ENCODE measurements around the gene SLC22A17.

Gene SLC22A17

DNA sequence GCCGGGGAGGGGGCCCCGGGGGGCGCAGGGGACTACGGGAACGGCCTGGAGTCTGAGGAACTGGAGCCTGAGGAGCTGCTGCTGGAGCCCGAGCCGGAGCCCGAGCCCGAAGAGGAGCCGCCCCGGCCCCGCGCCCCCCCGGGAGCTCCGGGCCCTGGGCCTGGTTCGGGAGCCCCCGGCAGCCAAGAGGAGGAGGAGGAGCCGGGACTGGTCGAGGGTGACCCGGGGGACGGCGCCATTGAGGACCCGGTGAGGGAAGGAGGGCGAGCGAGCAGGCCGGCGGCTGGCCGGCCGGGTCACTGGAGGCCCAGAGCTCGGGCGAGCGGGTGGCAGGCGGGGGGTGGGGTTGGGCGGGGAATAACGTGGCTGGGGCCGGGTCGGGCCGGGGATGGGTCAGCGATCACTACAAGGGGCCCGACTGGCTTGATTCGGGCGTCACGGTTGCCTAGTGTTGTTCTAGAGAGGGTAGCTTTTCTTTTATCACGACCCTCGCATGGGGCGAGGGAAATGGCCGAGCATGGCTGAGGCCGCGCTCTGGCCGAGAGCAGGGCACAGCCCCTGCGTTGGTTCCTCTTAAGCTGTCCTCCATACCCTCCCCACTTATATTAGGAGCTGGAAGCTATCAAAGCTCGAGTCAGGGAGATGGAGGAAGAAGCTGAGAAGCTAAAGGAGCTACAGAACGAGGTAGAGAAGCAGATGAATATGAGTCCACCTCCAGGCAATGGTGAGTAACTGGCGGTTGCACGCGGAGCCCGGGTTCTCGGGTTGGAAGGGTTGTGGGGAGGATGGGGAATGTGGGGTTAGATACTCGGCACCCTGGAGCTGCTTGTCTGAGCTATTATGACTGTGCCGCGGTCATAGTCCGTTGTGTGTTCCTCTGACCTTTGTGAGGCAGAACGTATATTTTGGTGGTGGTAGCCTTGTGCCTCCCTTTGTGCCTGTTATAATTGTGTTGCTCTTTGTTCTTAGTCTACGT is 30.8 kb downstream of the SLC22A17 start:
- TF ChIP-seq, protein P1, sequence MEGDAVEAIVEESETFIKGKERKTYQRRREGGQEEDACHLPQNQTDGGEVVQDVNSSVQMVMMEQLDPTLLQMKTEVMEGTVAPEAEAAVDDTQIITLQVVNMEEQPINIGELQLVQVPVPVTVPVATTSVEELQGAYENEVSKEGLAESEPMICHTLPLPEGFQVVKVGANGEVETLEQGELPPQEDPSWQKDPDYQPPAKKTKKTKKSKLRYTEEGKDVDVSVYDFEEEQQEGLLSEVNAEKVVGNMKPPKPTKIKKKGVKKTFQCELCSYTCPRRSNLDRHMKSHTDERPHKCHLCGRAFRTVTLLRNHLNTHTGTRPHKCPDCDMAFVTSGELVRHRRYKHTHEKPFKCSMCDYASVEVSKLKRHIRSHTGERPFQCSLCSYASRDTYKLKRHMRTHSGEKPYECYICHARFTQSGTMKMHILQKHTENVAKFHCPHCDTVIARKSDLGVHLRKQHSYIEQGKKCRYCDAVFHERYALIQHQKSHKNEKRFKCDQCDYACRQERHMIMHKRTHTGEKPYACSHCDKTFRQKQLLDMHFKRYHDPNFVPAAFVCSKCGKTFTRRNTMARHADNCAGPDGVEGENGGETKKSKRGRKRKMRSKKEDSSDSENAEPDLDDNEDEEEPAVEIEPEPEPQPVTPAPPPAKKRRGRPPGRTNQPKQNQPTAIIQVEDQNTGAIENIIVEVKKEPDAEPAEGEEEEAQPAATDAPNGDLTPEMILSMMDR (IDR thresholded peaks at IDR 0.05) = no peak

DNA sequence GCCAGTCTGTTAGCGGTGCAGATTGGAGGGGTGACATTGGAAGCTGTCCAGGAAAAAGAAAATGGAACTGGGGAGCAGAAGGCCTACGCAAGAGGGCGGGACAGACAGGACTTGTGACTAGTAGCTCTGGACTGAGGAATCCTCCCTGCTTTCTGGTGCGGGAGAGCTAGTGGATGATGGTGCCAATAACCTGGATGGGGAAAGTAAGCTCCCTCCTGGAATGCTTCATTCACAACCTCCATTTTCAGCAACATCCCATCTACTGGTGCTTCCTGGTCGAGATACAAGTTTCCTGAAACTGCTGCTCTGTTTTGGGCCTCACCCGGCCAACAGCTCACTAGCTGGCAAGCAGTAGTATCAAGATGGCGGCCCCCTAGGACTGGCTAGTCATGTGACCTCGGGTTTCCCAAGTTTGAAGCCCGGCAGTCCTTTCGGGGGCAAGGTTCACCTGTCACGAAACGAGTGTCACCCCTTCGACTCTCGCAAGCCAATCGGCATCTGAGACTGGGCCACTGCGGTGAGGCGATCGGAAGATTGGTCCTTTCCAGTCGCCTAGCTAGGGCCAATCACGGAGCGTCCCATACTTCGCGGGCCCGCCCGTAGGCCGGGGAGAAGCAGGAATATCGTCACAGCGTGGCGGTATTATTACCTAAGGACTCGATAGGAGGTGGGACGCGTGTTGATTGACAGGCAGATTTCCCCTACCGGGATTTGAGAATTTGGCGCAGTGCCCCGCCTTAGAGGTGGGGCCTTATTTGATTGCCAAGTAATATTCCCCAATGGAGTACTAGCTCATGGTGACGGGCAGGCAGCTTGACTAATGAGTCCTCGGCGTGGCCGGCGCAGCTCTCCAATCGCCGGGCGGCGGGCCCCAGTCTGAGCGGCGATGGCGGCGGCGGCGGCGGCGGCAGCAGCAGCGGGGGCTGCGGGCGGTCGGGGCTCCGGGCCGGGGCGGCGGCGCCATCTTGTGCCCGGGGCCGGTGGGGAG is 31.8 kb downstream of the SLC22A17 start, which contains the start of gene PABPN1:
Gene PABPN1 (plus strand): TSS at position 874 of the 988 bp plus-strand sequence. CDS start 13 bp downstream, at position 887.
- TF ChIP-seq, protein P1 (IDR thresholded peaks at IDR 0.05) = no peak

DNA sequence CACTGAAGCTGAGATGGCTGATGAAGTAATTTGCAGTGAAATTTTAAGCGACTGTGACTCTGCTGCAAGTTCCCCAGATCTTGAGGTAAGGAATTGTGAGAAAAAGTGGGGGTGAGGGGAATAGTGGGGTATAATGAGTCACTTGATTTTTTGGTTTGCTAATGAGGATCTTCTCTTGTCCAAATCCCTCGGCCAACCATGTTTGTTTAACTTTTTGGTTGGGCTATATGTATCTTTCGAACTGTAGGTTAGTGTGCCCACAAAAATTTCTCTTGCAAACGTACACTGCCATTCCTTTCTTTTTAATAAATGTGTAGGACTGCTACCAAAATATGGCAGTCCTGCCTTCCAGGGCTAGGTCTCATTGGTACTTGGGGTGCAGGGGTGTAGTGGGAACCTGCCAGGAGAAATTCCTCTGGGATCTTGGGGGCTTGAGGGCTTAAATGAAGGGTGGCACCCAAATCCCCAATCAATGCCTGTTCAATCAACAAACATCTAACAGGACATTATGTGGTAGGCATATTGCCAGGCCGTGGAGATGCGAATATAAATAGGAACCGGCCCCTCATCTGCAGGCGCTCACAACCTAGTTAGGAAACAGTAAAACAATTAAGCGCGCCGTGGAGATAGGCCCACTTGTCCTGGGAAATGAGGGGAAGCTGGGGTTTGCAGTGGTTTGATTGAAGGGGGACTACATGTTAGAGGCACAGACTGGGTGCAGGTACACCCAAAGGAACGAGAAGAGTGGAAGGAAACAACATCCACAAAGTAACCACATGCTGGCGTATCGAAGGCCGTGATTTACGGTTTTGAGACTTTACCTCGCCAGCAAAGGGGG is 32.7 kb downstream of the SLC22A17 start:
- TF ChIP-seq, protein P1 (IDR thresholded peaks at IDR 0.05) = no peak

DNA sequence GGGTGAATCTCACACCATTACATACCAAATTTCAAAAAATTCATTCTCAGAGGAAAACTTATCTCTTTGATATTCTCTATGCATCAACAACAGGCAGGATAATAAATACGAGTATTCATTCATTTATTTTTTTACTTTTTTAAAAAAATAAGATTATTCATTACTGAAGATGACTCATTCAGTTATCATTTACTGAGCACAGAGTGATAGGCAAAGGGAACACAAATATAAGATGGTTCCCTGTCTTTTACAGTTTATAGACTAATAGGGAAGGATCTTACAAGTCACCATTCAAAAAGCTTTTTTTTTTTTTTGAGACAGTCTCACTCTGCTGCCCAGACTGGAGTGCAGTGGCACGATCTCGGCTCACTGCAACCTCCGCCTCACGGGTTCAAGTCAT is 36.4 kb downstream of the SLC22A17 start:
- TF ChIP-seq, protein P1 (IDR thresholded peaks at IDR 0.05) = no peak

DNA sequence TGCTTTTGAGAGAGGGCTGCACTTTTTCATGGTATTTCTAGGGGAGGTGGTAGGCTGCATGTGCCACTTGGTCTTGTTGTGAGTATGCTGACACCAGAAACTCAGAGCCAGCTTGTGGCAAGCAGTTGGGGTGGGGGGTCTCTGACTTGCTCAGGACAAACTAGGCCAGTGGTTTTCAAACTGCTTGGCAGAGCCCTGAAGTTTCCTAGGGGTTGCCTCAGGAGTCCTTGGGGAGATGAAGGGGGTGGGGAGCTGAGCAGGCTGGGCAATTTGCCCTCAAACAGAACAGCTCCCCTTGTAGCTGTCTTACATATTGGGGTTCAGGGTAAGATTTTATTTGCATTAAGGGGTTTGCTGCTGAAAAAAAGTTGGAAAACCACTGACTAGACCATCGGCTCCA is 42.1 kb downstream of the SLC22A17 start:
- TF ChIP-seq, protein P1 (IDR thresholded peaks at IDR 0.05) = no peak

DNA sequence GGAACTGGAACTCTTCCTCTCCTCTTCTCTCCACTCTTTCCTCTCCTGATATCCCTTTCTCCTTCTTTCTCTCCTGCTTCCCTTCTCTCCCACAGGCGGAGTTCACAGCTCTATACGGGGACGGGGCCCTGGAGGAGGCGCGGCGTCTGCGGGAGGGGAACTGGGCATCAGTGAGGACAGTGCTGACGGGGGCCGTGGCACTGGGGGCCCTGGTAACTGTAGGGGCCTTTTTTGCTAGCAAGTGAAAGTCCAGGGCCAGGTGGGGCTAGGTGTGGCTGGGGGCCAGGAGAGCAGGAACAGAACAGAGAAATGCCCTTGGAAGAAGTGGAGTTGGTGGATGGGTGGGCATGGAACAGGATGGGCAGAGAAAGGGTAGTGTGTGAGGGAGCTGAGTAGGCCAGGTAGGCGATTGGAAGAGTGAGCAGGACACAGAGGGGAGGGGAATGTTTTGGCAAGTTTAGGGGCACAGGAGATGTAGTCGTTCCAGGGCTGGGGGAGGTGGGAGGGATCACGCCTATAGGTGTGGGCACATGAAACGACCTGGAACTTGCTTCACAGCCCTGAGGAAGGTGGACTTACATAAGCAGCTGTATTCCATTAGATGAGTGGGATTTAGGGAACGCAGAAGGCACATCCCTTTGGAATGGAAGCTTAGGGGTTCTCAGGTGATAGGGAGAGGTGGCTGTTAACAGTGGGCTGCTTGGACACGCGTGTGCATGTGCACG is 43.8 kb downstream of the SLC22A17 start:
- TF ChIP-seq, protein P1 (IDR thresholded peaks at IDR 0.05) = no peak

Measured in LNCAP (cell line).